ENCODE results near the gene SCRN1.

DNA sequence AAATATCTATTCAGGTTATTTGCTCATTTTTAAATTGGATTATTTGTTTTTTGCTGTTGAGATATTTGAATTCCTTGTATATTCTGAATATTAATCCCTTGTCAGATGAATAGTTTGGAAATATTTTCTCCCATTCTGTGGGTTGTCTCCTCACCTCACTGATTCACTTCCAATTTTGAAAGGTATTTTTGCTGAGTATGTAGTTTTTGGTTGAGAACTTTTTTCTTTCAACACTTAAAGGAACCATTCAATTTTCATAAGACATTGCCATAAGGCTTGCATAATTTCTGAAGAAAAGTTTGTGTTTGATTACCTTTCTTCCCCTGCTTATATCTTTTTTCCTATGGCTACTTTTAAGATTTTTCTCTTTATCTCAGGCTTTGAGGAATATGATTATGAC is 8.9 kb upstream of the SCRN1 start:
- TF ChIP-seq, protein P1, sequence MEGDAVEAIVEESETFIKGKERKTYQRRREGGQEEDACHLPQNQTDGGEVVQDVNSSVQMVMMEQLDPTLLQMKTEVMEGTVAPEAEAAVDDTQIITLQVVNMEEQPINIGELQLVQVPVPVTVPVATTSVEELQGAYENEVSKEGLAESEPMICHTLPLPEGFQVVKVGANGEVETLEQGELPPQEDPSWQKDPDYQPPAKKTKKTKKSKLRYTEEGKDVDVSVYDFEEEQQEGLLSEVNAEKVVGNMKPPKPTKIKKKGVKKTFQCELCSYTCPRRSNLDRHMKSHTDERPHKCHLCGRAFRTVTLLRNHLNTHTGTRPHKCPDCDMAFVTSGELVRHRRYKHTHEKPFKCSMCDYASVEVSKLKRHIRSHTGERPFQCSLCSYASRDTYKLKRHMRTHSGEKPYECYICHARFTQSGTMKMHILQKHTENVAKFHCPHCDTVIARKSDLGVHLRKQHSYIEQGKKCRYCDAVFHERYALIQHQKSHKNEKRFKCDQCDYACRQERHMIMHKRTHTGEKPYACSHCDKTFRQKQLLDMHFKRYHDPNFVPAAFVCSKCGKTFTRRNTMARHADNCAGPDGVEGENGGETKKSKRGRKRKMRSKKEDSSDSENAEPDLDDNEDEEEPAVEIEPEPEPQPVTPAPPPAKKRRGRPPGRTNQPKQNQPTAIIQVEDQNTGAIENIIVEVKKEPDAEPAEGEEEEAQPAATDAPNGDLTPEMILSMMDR (IDR thresholded peaks at IDR 0.05; ENCODE audit: poor library complexity, severe bottlenecking) = no peak
- TF ChIP-seq EZH2 (IDR thresholded peaks at IDR 0.05; ENCODE audit: borderline replicate concordance, insufficient read depth, low read length, poor library complexity, severe bottlenecking) (no peak), TAF1 (IDR thresholded peaks at IDR 0.05; ENCODE audit: low read depth) (no peak)

Data from neural cell (in vitro differentiated cells).